ENCODE results near the gene FAF2.

Gene FAF2

DNA sequence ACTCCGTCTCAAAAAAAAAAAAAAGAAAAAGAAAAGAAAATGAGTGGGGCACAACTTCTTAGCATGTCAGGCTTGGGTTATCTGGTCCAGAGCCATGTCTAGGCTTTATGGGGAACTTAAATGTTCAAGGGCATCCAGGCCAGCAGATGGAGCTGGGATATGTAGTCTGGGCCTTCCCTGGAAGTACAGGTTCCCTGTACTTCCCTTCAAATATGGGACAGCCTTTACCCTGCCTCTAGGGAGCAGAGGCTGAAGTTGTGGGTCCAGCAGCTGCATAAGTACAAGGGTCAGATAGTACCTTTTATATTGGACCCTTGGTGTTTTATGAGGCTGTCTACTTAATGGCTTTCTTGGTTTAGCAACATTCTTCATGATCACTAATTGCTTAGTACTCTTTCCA lies 42.1 kb downstream of the FAF2 start:
- H3K4me2 ChIP-seq (ENCODE audit: insufficient read depth, low read length): no peak overlapping the region
- no peaks in the 10 kb centered on the region for H3K9me3 ChIP-seq (ENCODE audit: insufficient read depth, low read length, severe bottlenecking)
- H3K27ac ChIP-seq (ENCODE audit: low read length): no peak overlapping the region
- no peaks in the 10 kb centered on the region for H3K4me1 ChIP-seq (ENCODE audit: insufficient read depth, low read length)
- H3K9ac ChIP-seq (ENCODE audit: low read depth, low read length): no peak overlapping the region
- H3K27me3 ChIP-seq (ENCODE audit: insufficient read depth, low read length, poor library complexity): no peaks in the 10 kb centered on the region
- no peak overlapping the region for H3K4me3 ChIP-seq (ENCODE audit: low read depth in 1 of 2, low read length in 2 of 2)
- ATAC-seq (ENCODE audit: insufficient read depth, low read depth): no peak
- no peak for DNase-seq
- H4K20me1 ChIP-seq (ENCODE audit: insufficient read depth, low read length): peaks cover 3% of the 10 kb centered on the region; the same call in 1 of the 2 replicates
- peaks cover 10% of the 10 kb centered on the region; the same call in 1 of the 2 replicates for H3K79me2 ChIP-seq (ENCODE audit: insufficient read depth, low read length)
- peaks cover 85% of the 10 kb centered on the region for H3K36me3 ChIP-seq (ENCODE audit: insufficient read depth, low read length)
- H2AFZ ChIP-seq (ENCODE audit: low read depth, low read length): no peak overlapping the region
- TF ChIP-seq, protein P1, sequence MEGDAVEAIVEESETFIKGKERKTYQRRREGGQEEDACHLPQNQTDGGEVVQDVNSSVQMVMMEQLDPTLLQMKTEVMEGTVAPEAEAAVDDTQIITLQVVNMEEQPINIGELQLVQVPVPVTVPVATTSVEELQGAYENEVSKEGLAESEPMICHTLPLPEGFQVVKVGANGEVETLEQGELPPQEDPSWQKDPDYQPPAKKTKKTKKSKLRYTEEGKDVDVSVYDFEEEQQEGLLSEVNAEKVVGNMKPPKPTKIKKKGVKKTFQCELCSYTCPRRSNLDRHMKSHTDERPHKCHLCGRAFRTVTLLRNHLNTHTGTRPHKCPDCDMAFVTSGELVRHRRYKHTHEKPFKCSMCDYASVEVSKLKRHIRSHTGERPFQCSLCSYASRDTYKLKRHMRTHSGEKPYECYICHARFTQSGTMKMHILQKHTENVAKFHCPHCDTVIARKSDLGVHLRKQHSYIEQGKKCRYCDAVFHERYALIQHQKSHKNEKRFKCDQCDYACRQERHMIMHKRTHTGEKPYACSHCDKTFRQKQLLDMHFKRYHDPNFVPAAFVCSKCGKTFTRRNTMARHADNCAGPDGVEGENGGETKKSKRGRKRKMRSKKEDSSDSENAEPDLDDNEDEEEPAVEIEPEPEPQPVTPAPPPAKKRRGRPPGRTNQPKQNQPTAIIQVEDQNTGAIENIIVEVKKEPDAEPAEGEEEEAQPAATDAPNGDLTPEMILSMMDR (IDR thresholded peaks at IDR 0.05; ENCODE audit: borderline replicate concordance, extremely low read depth, low read length, poor library complexity, severe bottlenecking): no peak
- no peak for TF ChIP-seq EZH2 (IDR thresholded peaks at IDR 0.05; ENCODE audit: borderline replicate concordance, low read depth, low read length, severe bottlenecking)

DNA sequence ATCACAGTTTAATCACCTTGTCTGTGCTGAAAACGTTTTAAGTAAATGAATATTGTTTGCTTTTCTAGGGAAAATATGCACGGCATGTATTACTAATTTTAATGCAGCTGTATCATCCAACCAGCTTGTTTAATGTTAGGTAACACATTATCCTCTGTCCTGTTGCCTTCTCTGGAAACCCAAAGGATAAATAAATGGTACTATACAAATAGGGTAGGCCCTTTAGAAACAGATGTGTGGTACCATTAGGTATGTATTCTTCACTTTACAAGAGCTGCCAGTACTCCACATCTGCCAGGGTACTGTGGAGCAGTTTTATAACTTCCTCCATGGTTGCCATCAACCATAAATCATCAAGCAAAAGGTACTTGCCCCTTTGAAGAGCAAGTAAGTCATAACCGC lies 42.9 kb downstream of the FAF2 start:
- Histone ChIP-seq H3K9me3 (ENCODE audit: insufficient read depth, low read length, severe bottlenecking) (no peaks in the 10 kb centered on the region), H3K36me3 (ENCODE audit: insufficient read depth, low read length) (peaks cover 84% of the 10 kb centered on the region), H3K27me3 (ENCODE audit: insufficient read depth, low read length, poor library complexity) (no peaks in the 10 kb centered on the region), H3K9ac (ENCODE audit: low read depth, low read length) (no peak overlapping the region), H4K20me1 (ENCODE audit: insufficient read depth, low read length) (no peaks in the 10 kb centered on the region; the same call in 1 of the 2 replicates), H2AFZ (ENCODE audit: low read depth, low read length) (no peak overlapping the region), H3K4me2 (ENCODE audit: insufficient read depth, low read length) (no peak overlapping the region), H3K79me2 (ENCODE audit: insufficient read depth, low read length) (peaks cover 5% of the 10 kb centered on the region; the same call in 1 of the 2 replicates), H3K27ac (ENCODE audit: low read length) (no peak overlapping the region), H3K4me1 (ENCODE audit: insufficient read depth, low read length) (no peaks in the 10 kb centered on the region), H3K4me3 (ENCODE audit: low read depth in 1 of 2, low read length in 2 of 2) (no peak overlapping the region)
- TF ChIP-seq, protein P1 (IDR thresholded peaks at IDR 0.05; ENCODE audit: borderline replicate concordance, extremely low read depth, low read length, poor library complexity, severe bottlenecking): no peak
- no peak for TF ChIP-seq EZH2 (IDR thresholded peaks at IDR 0.05; ENCODE audit: borderline replicate concordance, low read depth, low read length, severe bottlenecking)
- ATAC-seq (ENCODE audit: insufficient read depth, low read depth) (no peak), DNase-seq (no peak)

DNA sequence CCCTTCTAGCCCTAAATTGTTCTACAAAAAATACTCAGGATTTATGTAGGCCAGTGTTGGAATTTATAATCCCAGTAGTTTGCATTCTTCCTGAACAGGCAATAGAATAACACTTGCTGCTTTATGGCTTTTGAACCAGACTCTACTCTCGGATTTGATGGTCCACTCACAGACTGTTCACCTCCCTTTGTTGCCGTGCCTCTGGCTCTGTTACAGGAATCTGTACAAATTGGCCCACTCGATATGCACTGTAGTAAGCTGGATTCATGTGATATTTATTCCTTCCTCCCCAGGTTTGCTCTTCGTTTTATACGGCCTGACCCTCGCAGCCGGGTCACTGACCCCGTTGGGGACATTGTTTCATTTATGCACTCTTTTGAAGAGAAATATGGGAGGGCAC lies 43.7 kb downstream of the FAF2 start:
- Histone ChIP-seq H3K27ac (ENCODE audit: low read length) (no peak overlapping the region), H3K9me3 (ENCODE audit: insufficient read depth, low read length, severe bottlenecking) (no peaks in the 10 kb centered on the region), H3K9ac (ENCODE audit: low read depth, low read length) (no peak overlapping the region), H3K4me1 (ENCODE audit: insufficient read depth, low read length) (no peaks in the 10 kb centered on the region), H3K4me2 (ENCODE audit: insufficient read depth, low read length) (no peak overlapping the region), H2AFZ (ENCODE audit: low read depth, low read length) (no peak overlapping the region), H3K4me3 (ENCODE audit: low read depth in 1 of 2, low read length in 2 of 2) (no peak overlapping the region), H4K20me1 (ENCODE audit: insufficient read depth, low read length) (no peaks in the 10 kb centered on the region; the same call in 1 of the 2 replicates), H3K27me3 (ENCODE audit: insufficient read depth, low read length, poor library complexity) (no peaks in the 10 kb centered on the region), H3K79me2 (ENCODE audit: insufficient read depth, low read length) (0 out of 2 replicates have a peak, but pooled peaks cover 4% of the 10 kb centered on the region), H3K36me3 (ENCODE audit: insufficient read depth, low read length) (peaks cover 84% of the 10 kb centered on the region)
- ATAC-seq (ENCODE audit: insufficient read depth, low read depth): no peak
- no peak for TF ChIP-seq EZH2 (IDR thresholded peaks at IDR 0.05; ENCODE audit: borderline replicate concordance, low read depth, low read length, severe bottlenecking)
- TF ChIP-seq, protein P1 (IDR thresholded peaks at IDR 0.05; ENCODE audit: borderline replicate concordance, extremely low read depth, low read length, poor library complexity, severe bottlenecking): no peak
- DNase-seq: no peak
